HCT116 (cell line): ENCODE measurements around the gene GFPT1. TPM values are rescaled to one million over a fixed set of nuclear protein-coding genes. Genes with fewer than 3 reads are reported as not detected.

Experiments used
- ATAC-seq: fragments of 200-7000 bp; cut with Tn5 transposase; 2 replicates; pipeline ENCODE4 v1.9.1; 2020; ENCODE audit warnings: mild to moderate bottlenecking, moderate library complexity
- BruUV-seq: library from RNA; stranded (reverse); fragments of 400-500 nt; replicated peaks from 2 replicates; lab custom pipeline; 2021; lab: Mats Ljungman, UMichigan
- CTCF ChIA-PET: fragments of 300-600 bp; sonication (Branson Sonifier 250); formaldehyde crosslinking; loops from one replicate; lab custom pipeline; 2021; ENCODE audit warnings: antibody characterized with exemption; lab: Charles Lee
- POLR2A ChIA-PET: fragments of 300-600, 350-600 bp; sonication (Branson Sonifier 250); formaldehyde crosslinking; loops from one replicate; lab custom pipeline; 2021; ENCODE audit warnings: antibody characterized with exemption; lab: Charles Lee
- RAD21 ChIA-PET, 2 experiments: fragments of 300-600 bp; sonication (Branson Sonifier 250); formaldehyde crosslinking; loops; one replicate each; lab custom pipeline; 2023; ENCODE audit warnings: low total read pairs in 2 of 2; ENCODE audit not compliant: uncharacterized antibody in 2 of 2, unreplicated experiment in 2 of 2, low non-redundant PET in 1 of 2; lab: Charles Lee
- DNase-seq: peaks from one replicate; pipeline ENCODE4 v3.0.0-alpha.2; 2010; ENCODE audit warnings: low read depth, low spot score
- H2AFZ ChIP-seq: fragments of 200-600 bp; shearing (Covaris generic), sonication (generic); 2 replicates; pipeline ENCODE4 v1.6.1; 2017; ENCODE audit warnings: low read depth, mixed run types, mixed read lengths, antibody characterized with exemption, low read length; ENCODE audit not compliant: poor library complexity, severe bottlenecking
- H3K27ac ChIP-seq: 2 replicates; pipeline ENCODE4 v1.5.1; 2012; ENCODE audit warnings: low read depth, low read length
- H3K27me3 ChIP-seq: fragments of 200-600 bp; sonication (generic); 2 replicates; pipeline ENCODE4 v1.6.1; 2016; ENCODE audit warnings: mixed run types, low read length, mixed read lengths; ENCODE audit not compliant: insufficient read depth
- H3K36me3 ChIP-seq, 2 experiments: fragments of 200-500 bp in 1 of 2; fragments of 200-600 bp in 1 of 2; sonication (Bioruptor generic) in 1 of 2; sonication (generic) in 1 of 2; 2 replicates each; pipeline versions ENCODE4 v1.5.1 to v1.6.1; 2014 to 2016; ENCODE audit warnings: low read length in 2 of 2, inconsistent platforms in 1 of 2, mixed read lengths in 1 of 2, mixed run types in 1 of 2; ENCODE audit not compliant: insufficient read depth in 2 of 2, control insufficient read depth in 1 of 2
- H3K4me1 ChIP-seq, 2 experiments: fragments of 200-600 bp in 1 of 2; sonication (generic) in 1 of 2; 2 replicates each; pipeline versions ENCODE4 v1.5.1 to v1.6.1; 2012 to 2017; ENCODE audit warnings: low read length in 2 of 2, inconsistent platforms in 1 of 2, mild to moderate bottlenecking in 1 of 2, mixed read lengths in 1 of 2, mixed run types in 1 of 2, moderate library complexity in 1 of 2; ENCODE audit not compliant: insufficient read depth in 2 of 2, control insufficient read depth in 1 of 2
- H3K4me2 ChIP-seq: fragments of 200-600 bp; sonication (generic); 2 replicates; pipeline ENCODE4 v1.6.1; 2017; ENCODE audit warnings: mixed run types, low read length, mixed read lengths
- H3K4me3 ChIP-seq, 2 experiments: fragments of 200-600 bp in 1 of 2; sonication (generic) in 1 of 2; replicated peaks in 1 of 2; 2 replicates each; pipeline ENCODE4 v1.5.1; 2011 to 2016; ENCODE audit warnings: low read length in 2 of 2, control low read depth in 1 of 2, low read depth in 1 of 2, mild to moderate bottlenecking in 1 of 2, mixed read lengths in 1 of 2, mixed run types in 1 of 2
- H3K79me2 ChIP-seq: fragments of 200-600 bp; sonication (generic); 2 replicates; pipeline ENCODE4 v1.6.1; 2017; ENCODE audit warnings: mild to moderate bottlenecking, mixed run types, low read length, moderate library complexity, mixed read lengths; ENCODE audit not compliant: insufficient read depth
- H3K9ac ChIP-seq: fragments of 200-600 bp; sonication (generic); 2 replicates; pipeline ENCODE4 v1.6.1; 2016; ENCODE audit warnings: low read length, mixed read lengths
- H3K9me2 ChIP-seq: fragments of 200-600 bp; sonication (generic), shearing (Covaris generic); 2 replicates; pipeline ENCODE4 v1.6.1; 2017; ENCODE audit warnings: mixed run types, mild to moderate bottlenecking, moderate library complexity; ENCODE audit not compliant: insufficient read depth
- H3K9me3 ChIP-seq, 2 experiments: fragments of 200-500 bp in 1 of 2; fragments of 200-600 bp in 1 of 2; sonication (Bioruptor generic) in 1 of 2; sonication (generic) in 1 of 2; 2 replicates each; pipeline ENCODE4 v1.6.1; 2014 to 2017; ENCODE audit warnings: low read length in 2 of 2, mixed read lengths in 2 of 2, inconsistent platforms in 1 of 2, low read depth in 1 of 2, mild to moderate bottlenecking in 1 of 2, mixed run types in 1 of 2, moderate library complexity in 1 of 2; ENCODE audit not compliant: control insufficient read depth in 1 of 2, insufficient read depth in 1 of 2
- H4K20me1 ChIP-seq: fragments of 200-600 bp; sonication (generic), shearing (Covaris generic); 2 replicates; pipeline ENCODE4 v1.6.1; 2017; ENCODE audit warnings: mixed run types, mild to moderate bottlenecking, moderate library complexity; ENCODE audit not compliant: insufficient read depth
- CEBPB ChIP-seq: IDR thresholded peaks from 2 replicates; pipeline ENCODE4 v1.6.1; 2012; ENCODE audit warnings: low read depth
- ELF1 ChIP-seq: IDR thresholded peaks from 2 replicates; pipeline ENCODE4 v1.6.1; 2012; ENCODE audit warnings: low read depth, borderline replicate concordance
- EZH2 ChIP-seq: fragments of 200-600 bp; sonication (generic); IDR thresholded peaks from 2 replicates; pipeline ENCODE4 v1.6.1; 2017; ENCODE audit warnings: antibody characterized with exemption, mixed run types
- FOSL1 ChIP-seq: IDR thresholded peaks from 2 replicates; pipeline ENCODE4 v1.6.1; 2012; ENCODE audit warnings: low read depth
- JUND ChIP-seq: IDR thresholded peaks from 2 replicates; pipeline ENCODE4 v1.6.1; 2012
- POLR2A ChIP-seq: IDR thresholded peaks from 2 replicates; pipeline ENCODE4 v1.7.0; 2011; ENCODE audit warnings: borderline replicate concordance; ENCODE audit not compliant: insufficient read depth, insufficient read length; ENCODE audit errors: extremely low read depth
- POLR2AphosphoS5 ChIP-seq: IDR thresholded peaks from 2 replicates; pipeline ENCODE4 v1.6.1; 2011; ENCODE audit warnings: mild to moderate bottlenecking, low read depth, low read length, moderate library complexity
- SIN3A ChIP-seq: IDR thresholded peaks from 2 replicates; pipeline ENCODE4 v1.6.1; 2012; ENCODE audit warnings: low read depth
- SP1 ChIP-seq: IDR thresholded peaks from 2 replicates; pipeline ENCODE4 v1.6.1; 2012; ENCODE audit warnings: low read depth
- TCF7L2 ChIP-seq: IDR thresholded peaks from 2 replicates; pipeline ENCODE4 v1.7.0; 2011; ENCODE audit warnings: borderline replicate concordance, inconsistent platforms; ENCODE audit not compliant: insufficient read depth, insufficient read length; ENCODE audit errors: extremely low read depth
- YY1 ChIP-seq: IDR thresholded peaks from 2 replicates; pipeline ENCODE4 v1.6.1; 2011; ENCODE audit warnings: low read length, low read depth, moderate library complexity, mild to moderate bottlenecking; ENCODE audit not compliant: insufficient replicate concordance; ENCODE audit errors: extremely low read depth
- ZNF274 ChIP-seq: fragments of 200-500 bp; sonication (Bioruptor generic); IDR thresholded peaks from 2 replicates; pipeline ENCODE4 v1.6.1; 2014; ENCODE audit warnings: mild to moderate bottlenecking, low read depth, low read length, inconsistent platforms
- intact Hi-C: fragments of 100-400 bp; cut with micrococcal nuclease; formaldehyde crosslinking; loops from 2 replicates; pipeline ENCODE4 v1.10.0; 2022
- total RNA-seq: library from RNA; stranded (reverse); gene quantifications from one replicate; pipeline ENCODE4 v1.2.1, GENCODE V29; 2021; ENCODE audit not compliant: unreplicated experiment
- TF ChIP-seq, protein P1 (sequence below): IDR thresholded peaks from 2 replicates; pipeline ENCODE4 v1.6.1; 2012
- TF ChIP-seq, protein P2 (sequence below): IDR thresholded peaks from 2 replicates; pipeline ENCODE4 v1.6.1; 2012; ENCODE audit warnings: low read depth

The GFPT1 gene
- total RNA-seq, 1 experiment from 2014 or later, result 62.4 TPM

DNA sequence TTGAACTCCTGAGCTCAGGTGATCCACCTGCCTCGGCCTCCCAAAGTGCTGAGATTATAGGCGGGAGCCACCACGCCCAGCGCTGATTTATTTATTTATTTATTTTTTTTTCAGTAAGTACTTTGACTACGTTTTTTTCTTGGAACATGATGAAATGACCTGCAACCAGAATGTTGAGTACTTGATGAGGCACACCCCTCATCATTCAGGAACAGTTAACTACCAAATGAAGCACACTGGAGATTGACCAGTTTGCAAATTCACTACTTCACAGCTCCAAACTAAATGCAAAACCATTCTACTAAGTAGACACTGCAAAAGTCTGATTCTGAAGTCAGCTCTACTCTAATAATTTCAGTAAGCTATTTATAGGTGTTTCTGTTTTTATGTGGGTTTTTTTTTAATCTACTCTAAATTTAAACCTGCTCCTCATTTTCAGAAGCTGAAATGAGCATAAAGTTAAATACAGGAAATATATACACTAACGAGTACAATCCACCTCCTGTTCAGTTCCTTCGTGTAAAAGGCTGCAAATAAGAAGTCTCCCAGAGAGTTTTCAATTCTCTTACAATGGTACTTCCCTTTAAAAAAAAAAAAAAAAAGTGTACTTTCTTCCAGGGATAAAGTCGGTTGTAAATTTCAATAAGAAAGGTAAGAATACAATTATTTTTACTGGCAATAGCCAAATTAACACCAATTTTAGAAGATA lies 1.4 kb downstream of the GFPT1 start:
- H3K9ac ChIP-seq, result no peak overlapping the region
- peaks cover 8 to 15% of the 10 kb centered on the region in 2 experiments; a peak in 3 of 4 replicates for H3K4me1 ChIP-seq

DNA sequence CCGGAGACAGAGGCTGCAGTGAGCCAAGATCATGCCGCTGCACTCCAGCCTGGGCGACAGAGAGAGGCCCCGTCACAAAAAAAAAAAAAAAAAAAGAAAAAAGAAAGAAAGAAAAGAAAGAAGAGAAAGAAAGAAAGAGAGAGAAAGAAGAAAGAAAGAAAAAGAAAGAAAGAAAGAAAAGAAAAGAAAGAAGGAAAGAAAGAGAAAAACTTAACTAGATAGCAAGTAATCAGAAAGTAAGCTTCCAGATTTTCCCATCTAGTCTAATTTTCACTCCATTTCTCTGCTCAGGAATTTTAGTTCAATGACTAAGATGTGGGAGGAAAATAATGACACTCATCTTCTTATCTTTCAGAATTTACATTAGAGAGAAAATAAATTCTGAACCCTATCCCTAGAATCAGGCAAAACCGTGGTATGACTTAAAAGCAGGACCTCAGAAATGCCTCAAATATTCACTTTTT lies 2.4 kb downstream of the GFPT1 start:
- H4K20me1 ChIP-seq, result no peaks in the 10 kb centered on the region
- no peak overlapping the region for H2AFZ ChIP-seq
- peaks cover 55% of the 10 kb centered on the region for H3K79me2 ChIP-seq
- peaks cover 8 to 15% of the 10 kb centered on the region in 2 experiments; a peak in 3 of 4 replicates for H3K4me1 ChIP-seq
- ATAC-seq (no peak), DNase-seq (no peak)
- H3K27me3 ChIP-seq, result no peaks in the 10 kb centered on the region
- no peak for TF ChIP-seq EZH2
- no peak for TF ChIP-seq FOSL1
- no peak for TF ChIP-seq POLR2A
- TF ChIP-seq, protein P1, sequence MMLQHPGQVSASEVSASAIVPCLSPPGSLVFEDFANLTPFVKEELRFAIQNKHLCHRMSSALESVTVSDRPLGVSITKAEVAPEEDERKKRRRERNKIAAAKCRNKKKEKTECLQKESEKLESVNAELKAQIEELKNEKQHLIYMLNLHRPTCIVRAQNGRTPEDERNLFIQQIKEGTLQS, result no peak
- no peak for TF ChIP-seq SIN3A
- TF ChIP-seq ZNF274, result no peak
- TF ChIP-seq ELF1, result no peak
- TF ChIP-seq, protein P2, sequence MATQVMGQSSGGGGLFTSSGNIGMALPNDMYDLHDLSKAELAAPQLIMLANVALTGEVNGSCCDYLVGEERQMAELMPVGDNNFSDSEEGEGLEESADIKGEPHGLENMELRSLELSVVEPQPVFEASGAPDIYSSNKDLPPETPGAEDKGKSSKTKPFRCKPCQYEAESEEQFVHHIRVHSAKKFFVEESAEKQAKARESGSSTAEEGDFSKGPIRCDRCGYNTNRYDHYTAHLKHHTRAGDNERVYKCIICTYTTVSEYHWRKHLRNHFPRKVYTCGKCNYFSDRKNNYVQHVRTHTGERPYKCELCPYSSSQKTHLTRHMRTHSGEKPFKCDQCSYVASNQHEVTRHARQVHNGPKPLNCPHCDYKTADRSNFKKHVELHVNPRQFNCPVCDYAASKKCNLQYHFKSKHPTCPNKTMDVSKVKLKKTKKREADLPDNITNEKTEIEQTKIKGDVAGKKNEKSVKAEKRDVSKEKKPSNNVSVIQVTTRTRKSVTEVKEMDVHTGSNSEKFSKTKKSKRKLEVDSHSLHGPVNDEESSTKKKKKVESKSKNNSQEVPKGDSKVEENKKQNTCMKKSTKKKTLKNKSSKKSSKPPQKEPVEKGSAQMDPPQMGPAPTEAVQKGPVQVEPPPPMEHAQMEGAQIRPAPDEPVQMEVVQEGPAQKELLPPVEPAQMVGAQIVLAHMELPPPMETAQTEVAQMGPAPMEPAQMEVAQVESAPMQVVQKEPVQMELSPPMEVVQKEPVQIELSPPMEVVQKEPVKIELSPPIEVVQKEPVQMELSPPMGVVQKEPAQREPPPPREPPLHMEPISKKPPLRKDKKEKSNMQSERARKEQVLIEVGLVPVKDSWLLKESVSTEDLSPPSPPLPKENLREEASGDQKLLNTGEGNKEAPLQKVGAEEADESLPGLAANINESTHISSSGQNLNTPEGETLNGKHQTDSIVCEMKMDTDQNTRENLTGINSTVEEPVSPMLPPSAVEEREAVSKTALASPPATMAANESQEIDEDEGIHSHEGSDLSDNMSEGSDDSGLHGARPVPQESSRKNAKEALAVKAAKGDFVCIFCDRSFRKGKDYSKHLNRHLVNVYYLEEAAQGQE, result no peak
- TF ChIP-seq TCF7L2, result no peak
- no peak for TF ChIP-seq SP1
- H3K36me3 ChIP-seq, result no peaks in the 10 kb centered on the region
- H3K4me3 ChIP-seq, result no peak overlapping the region
- no peak overlapping the region for H3K9ac ChIP-seq
- H3K9me3 ChIP-seq, result no peaks in the 10 kb centered on the region
- ChIA-PET POLR2A (interaction anchor here (0.6 to 1.6 kb wide), 2 partner anchors 53 to 811 kb away, joined by 3 read pairs; partner anchors contain the start of gene NFU1), RAD21 (no interaction called here), CTCF (interaction anchor here (0.7 to 1.4 kb wide), 2 partner anchors 9 to 943 kb away, joined by 3 read pairs; no protein-coding TSS in a partner anchor)
- no peaks in the 10 kb centered on the region for H3K9me2 ChIP-seq
- H3K27ac ChIP-seq, result no peak overlapping the region
- BruUV-seq, result no TSS peak
- H3K4me2 ChIP-seq, result no peak overlapping the region
- intact Hi-C loops, result loop anchor here (10.0 kb wide), 1 partner anchor 330 kb away; no protein-coding TSS in a partner anchor

More for the DNA sequence above, 1.4 kb downstream of the GFPT1 start:
- DNase-seq (peak; percentile 54), ATAC-seq (no peak)
- H3K36me3 ChIP-seq, result no peaks in the 10 kb centered on the region
- H4K20me1 ChIP-seq, result no peaks in the 10 kb centered on the region
- TF ChIP-seq JUND (no peak), CEBPB (peak; percentile 89), YY1 (no peak), POLR2AphosphoS5 (peak; percentile 54; the same call in 1 of the 2 replicates), ELF1 (0 out of 2 replicates have a peak, but pooled peaks have one; percentile 10)
- no peak overlapping the region for H2AFZ ChIP-seq
- H3K9me2 ChIP-seq, result no peaks in the 10 kb centered on the region
- ChIA-PET POLR2A (interaction anchor here (0.6 to 1.6 kb wide), 2 partner anchors 52 to 812 kb away, joined by 3 read pairs; partner anchors contain the start of gene NFU1), CTCF (interaction anchor here (2.2 kb wide), 1 partner anchor 10 kb away, joined by 5 read pairs; no protein-coding TSS in a partner anchor), RAD21 (no interaction called here)
- no peaks in the 10 kb centered on the region for H3K27me3 ChIP-seq
- intact Hi-C loops, result loop anchor here (10.0 kb wide), 1 partner anchor 329 kb away; no protein-coding TSS in a partner anchor
- H3K4me3 ChIP-seq, result peak overlapping the region; percentile 70 to 76; a peak in 3 of 4 replicates
- H3K79me2 ChIP-seq, result peaks cover 50% of the 10 kb centered on the region
- peak overlapping the region; percentile 90 for H3K4me2 ChIP-seq
- no peak overlapping the region for H3K27ac ChIP-seq
- H3K9me3 ChIP-seq, result no peaks in the 10 kb centered on the region
- no TSS peak for BruUV-seq
